Measurements from ENCODE around the gene ADCY1.

ADCY1 gene

DNA sequence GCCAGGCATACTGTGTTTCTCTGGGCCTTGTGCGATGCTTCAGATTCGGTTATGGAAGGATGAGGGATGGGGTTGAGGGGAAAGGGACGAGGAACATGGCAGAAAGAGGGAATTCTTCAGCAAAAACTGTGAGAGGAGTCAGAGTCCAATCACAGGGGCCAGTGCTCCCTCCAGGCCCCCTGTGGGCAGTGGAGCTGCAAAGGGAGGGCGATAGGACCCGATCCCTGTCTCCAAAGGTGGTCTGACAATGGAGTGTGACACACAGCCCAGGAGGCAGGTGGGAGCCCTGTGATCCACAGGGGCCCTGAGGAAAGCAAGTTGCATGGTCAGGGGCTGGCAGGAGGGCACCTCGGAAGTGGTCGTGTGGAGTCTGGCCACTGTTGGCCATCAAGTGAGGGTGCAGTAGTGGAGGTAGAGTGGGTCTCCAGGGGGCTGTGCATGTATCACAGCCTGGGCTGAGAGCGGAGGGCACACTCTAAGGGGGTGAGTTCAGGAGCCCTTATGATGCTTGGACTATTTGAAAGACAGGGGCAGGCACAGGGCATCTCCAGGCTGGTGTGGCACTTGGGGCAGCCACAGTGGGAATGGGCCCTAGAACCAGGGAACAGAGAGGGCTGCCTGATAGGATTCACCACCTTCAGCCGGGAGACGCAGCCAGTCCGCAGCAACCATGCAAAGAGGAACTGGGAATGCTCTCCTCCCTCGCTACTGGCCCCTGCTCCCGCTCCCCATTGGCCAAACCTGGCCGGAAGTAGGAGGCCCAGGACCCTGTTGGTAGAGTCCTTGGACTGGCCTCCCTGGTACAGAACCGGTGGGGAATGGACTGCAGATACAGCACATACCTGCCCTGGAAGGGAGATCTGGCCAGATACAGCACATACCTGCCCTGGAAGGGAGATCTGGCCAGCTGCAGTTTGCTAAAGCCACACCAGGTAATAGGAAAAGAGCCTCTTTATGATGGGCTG is 115.9 kb downstream of the ADCY1 start:
- DNase-seq (ENCODE audit: low read depth in 4 of 4, low spot score in 1 of 4), result no peak

DNA sequence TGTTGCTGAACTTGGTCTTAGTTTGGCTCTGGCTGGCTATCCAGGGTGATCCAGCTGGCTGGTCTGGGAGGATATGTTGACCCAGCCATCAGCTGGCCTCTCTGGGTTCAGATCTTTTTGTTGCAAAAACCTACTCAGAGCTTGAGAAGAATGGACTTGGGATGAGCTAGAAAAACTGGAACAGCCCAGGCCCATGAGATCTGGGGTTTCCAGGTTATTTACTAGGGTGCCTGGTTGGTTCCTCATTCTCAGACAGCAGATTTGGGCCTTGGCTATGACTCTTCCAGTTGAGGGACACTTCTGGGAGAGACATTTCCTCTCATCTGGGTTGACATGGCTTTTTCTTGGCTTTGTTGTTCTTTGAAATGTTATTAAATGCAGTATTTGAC is 116.6 kb downstream of the ADCY1 start:
- no peak for DNase-seq (ENCODE audit: low read depth in 4 of 4, low spot score in 1 of 4)

DNA sequence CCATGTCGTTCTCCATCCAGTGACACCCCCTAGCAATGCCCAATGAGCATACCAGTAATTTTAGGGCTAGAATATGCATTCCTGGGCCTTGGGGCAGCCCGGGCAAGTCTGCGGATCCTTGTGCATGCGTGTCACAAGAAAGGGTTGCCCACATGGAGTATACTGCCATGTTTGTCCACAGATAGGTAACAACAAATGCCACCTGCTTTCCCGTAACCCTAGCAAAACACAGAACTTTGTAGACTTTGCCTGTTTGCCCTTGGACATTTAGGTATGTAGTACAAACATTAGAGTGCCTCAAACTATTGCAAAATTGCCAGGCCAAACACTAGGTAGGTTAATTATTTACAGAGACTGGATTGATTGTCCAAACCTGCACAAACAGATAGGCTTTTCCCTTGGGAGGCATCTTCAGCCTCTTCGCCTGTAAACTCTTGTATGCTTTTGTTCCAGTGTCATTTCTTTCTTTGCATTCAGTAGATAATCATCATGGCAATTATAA is 117.0 kb downstream of the ADCY1 start:
- DNase-seq (ENCODE audit: low read depth in 4 of 4, low spot score in 1 of 4), result no peak

DNA sequence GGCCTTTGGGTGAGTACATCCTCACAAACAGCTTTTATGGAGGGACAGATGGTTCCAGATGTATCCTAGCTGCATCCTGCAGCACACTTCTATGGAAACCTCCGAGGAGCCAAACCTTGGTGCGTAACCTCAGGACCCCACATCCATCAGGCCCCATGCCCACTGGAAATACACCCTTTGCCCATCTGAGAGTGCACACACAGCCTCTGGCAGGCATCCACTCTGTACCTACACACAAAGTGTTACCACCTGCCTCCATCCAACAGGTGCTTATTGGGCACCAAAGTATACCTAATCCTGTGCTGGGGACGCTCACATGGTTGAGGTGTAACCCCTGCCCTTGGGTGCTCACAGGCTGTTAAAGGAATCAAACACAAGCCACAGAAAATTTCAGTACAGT is 117.9 kb downstream of the ADCY1 start:
- no peak for DNase-seq (ENCODE audit: low read depth in 4 of 4, low spot score in 1 of 4)

DNA sequence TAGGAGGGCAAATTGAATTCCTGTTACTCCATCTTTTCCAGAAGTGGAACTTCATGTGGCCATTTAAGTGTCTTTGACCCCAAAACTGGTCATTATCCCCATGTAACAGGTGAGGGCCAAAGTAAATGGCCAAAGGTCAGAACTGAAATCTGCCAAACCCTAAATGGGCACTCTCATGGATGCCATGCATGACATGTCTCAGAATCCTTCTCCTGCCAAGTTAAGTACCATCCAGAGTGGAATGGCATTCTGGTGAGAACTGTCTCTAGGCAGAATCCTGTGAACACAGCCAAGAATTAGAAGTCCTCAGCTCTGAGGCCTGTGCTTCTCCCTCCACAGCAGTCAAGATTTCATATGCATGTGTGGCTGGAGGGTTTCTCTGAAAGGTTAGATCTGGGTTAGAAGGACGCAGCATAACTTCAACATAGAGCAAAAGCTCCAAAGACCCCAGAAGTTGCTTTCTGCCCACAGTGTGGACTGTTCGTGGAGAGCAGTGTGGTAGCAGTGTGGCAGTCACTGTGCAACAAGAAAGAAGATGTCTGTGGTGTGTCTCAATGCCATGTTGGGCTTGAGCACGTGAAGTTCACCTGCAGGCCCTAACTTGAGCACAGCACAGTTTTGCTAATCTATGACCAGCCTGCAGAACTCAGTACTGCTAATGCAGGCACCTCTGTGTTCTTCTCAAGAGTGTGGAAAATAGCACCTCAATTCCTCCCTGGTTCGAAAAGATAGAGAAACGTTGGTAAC is 121.3 kb downstream of the ADCY1 start:
- DNase-seq (ENCODE audit: low read depth in 4 of 4, low spot score in 1 of 4), result no peak

DNA sequence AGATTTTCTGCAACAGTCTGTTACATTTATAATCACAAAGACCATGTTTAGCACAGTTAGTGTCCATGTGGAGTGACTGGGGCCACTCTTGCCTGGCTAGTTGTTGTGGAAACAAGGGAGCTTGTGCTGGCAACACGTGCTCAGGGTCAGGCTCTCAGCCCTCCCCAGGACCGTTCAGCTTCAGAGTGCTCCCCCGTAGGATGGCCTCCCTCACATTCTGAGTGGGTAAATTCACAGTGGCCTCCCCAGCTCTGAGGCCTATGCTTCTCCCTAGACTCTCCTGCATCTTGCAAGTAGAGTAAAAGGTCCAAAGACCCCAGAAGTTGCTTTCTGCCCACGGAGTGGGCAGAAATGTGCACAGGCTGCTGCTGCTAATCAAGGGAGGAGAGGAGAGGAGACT is 122.3 kb downstream of the ADCY1 start:
- DNase-seq (ENCODE audit: low read depth in 4 of 4, low spot score in 1 of 4), result no peak

DNA sequence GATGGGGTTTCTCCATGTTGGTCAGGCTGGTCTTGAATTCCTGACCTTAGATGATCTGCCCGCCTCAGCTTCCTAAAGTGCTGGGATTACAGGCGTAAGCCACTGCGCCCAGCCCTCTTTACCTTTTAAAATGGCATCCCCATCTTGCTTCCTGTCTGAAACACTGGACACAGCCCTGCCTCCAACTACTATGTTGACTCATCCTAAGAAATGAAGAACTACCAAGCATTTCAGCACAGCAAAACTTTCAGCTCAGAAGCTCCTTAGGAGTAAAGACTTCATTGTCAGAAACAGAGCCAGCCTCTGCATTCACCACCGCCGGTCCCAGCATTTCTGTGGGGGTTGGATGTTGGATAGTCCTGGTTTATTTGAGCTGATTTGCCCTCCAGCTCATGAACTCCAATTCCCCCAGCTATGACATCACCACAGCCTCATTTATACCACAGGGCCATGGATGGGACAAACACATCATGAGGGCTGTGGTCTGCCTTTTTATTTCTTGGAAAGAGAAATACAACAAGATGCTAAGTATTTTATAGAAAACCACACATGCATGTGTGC is 123.5 kb downstream of the ADCY1 start:
- no peak for DNase-seq (ENCODE audit: low read depth in 4 of 4, low spot score in 1 of 4)

DNA sequence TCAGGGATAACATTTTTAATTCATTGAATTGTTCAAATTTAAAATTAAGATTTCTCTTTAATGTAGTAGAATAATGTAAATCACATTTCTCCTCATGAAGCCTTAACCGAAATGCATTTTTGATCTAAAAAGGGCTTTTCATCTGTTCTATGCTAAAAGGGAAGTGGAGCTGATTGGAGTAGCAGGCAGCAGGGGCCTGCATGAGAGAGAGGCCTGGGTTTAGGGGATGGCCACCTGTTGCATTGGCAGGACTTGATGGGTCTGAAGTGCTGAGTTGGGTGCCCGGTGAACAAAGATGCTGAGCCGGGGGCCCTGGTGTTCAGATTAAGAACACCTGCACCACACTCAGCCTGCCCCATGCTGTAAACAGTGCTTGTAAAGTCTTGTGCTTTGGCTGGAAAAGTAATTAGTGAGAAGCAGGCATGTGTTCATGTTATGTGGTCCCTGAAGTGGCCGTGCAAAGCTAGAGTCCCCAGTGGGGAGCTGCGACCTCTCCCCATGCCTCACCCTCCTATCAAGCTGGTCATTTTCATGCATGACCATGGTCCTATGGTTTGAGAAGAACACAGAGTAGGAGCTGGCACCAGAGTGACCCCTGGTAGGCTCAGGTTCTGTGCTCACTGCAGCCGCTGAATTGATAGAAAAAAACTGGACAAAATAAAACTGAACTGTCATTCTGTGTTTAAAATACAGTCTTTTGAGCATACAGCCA is 124.3 kb downstream of the ADCY1 start:
- no peak for DNase-seq (ENCODE audit: low read depth in 4 of 4, low spot score in 1 of 4)

DNA sequence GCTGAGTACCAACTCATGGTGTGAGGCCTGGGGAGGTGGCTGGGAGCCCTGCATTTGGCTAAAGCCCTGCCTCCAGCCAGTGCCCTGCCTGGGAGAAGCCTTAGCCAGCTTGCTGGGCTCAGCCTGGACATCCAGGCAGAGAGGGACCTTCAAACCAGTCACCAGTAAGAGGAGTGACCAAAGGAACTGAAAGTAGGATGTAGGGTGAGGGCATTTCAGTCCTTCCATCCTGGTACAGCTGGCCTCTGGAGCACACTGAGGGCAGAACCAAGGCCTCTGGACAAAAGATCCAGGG is 124.8 kb downstream of the ADCY1 start:
- DNase-seq (ENCODE audit: low read depth in 4 of 4, low spot score in 1 of 4), result no peak

DNA sequence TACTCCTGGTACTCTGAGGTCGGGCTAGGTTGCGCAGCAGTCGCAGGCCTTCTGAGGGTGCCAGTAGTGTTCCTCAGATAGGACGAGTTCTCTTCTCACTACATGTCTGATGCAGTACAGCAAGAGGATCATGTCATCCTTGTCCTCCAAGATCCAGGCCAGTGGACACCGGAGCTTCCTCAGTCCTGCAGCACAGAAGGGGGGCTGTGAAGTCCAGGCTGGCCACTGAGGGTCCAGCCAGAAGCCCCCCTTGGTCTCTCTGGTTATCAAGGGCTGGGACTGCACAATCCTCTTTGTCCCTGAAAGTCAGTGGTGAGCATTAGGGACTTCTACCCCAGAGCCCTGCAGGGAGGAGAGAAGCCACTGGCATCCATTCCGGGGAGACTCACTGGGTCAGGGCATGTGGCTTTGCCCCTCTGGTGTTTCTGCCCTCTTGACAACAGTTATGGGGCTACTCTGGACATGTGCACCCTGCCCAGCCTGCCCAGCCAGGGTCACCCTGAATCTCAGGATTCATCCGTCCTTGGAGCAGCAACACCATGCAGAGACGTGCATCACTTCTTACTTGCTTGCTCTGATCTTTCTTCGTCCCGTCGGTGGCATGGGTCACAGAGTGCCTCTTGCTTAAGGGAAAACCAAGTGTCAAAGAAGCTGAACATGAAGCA is 125.7 kb downstream of the ADCY1 start:
- DNase-seq (ENCODE audit: low read depth in 4 of 4, low spot score in 1 of 4), result no peak

DNA sequence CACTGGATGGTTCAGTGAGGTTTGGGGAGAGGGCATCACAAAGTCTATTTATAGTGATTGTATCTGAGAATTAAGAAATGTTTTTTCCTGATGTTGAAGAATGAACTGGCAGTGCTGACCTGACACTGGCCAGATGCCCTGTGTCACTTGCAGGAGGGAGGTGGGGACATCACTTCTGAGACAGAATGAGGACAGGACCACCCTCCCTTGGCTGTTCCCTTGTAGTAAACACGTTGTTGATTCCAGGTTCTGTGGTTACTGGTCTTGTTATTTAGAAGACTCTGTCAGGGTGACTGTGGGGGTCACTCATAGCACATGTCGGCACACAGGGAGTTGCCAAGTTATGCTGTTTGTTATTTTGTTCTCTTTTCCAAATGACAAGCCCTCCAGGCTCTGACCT is 126.4 kb downstream of the ADCY1 start:
- no peak for DNase-seq (ENCODE audit: low read depth in 4 of 4, low spot score in 1 of 4)

DNA sequence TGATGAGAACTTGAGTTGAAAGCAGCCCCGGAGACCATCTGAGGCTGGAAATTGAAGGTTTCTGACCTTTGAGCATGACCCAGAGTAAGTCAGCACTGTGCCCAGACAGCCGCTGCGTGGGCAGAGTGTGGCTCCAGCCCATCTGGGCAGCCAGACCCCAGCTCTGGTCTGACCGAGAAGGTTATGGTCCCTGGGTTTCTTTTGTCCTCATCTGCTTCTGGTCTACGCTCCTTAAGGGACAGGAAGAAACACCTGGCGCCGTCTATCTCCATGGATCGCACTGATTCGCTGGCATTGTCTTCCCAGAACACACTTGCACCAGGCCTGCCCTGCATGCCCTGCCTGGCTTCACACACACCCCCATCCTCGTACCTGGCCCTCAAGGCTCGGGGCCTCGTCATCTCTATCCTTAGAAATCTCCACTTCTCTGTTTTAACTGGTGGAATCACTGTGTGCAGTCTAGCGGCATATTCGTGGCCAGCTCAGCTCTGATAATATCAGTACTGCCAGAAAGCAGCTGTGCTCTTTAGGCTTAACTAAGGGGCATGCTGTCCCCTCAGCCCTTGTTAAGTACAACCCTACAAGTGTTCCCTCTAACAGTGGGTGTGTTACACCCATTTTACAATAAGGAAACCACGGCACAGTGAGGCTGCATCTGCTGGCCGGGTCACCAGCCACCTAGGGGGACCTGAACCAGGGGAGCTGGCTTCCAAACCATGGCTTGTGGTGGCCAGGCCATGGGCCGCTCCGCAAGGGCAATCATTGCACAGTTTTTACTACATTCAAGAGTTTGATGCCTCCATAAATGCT is 127.7 kb downstream of the ADCY1 start:
- DNase-seq (ENCODE audit: low read depth in 4 of 4, low spot score in 1 of 4), result no peak

DNA sequence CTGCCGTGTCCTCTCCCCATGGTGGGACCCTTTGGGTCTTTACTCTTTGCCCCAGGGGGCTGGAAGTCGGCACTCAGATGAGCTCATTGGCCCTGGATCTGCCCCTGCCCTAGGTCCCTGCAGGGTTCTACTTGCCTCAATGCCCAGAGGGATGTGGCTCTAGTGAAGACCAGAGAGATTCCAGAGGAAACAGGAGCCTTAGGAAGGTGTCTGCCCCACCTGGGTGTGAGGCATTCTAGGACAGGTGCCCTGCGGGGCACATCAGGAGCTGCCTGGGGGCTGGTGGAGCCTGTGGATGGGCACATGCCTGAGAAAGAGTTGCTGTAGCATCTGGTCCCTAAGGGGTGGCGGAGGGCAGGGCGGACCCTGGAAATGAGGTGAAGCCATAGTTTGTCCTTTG is 128.6 kb downstream of the ADCY1 start:
- DNase-seq (ENCODE audit: low read depth in 4 of 4, low spot score in 1 of 4), result no peak

DNA sequence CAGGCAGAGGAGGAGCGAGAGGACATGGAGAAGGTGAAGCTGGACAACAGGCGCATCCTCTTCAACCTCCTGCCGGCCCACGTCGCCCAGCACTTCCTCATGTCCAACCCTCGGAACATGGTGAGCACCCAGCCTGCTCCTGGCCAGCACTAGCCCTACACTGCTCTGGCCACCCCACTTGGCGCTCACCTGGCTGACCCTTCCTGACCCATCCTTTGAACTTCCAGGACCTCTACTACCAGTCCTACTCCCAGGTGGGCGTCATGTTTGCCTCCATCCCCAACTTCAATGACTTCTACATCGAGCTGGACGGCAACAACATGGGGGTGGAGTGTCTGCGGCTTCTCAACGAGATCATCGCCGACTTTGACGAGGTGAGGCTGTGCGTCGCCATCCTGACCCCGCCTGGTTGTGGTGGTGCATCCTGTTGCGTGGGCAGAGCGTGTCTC is 129.2 kb downstream of the ADCY1 start:
- DNase-seq (ENCODE audit: low read depth in 4 of 4, low spot score in 1 of 4), result no peak

DNA sequence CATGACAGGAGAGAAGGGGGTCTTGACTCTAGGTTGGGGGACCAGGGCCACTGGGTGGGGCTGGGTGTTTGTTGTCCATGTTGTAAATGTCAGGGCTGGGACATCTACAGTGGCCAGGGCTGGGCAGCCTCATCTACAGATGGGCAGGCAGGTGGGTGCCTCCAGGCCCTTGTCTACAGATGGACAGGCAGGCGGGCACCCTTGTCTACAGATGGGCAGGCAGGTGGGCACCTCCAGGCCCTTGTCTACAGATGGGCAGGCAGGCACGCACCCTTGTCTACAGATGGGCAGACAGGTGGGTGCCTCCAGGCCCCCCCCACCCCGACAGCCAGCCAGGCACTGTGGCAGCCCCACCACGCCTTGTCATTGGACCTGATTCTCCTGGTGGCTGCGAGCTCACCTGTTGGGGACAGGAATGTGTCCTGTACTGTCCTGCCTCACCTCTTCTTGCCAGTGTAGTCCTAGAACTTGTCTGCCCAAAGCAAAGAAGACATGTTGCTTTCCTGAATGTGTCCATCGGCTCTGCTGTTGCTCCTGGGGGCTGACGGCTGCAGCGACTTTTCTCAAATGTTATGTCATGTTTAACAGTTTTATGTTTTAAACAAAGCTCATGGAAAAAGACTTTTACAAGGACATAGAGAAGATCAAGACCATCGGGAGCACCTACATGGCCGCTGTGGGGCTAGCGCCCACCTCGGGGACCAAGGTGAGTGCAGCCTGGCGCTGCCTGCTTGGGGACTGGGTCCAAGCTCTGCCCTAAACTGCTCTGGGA is 129.9 kb downstream of the ADCY1 start:
- DNase-seq (ENCODE audit: low read depth in 4 of 4, low spot score in 1 of 4), result no peak

DNA sequence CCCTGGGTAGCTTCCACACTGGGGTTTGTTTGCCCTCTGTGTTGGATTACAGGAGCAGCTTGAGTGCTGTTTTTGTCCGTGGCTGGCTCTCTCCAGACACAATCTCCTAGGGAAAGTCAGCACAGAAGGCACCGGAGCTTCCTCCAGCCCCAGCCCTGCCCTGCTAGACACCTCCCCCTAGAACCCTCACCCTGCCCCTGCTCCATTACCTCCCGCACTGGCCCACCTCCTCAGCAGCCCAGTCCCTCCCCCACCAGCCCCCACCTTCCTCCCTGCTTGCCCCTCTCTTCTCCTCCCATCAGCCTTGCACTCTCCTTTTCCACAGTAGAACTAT is 130.5 kb downstream of the ADCY1 start:
- no peak for DNase-seq (ENCODE audit: low read depth in 4 of 4, low spot score in 1 of 4)

DNA sequence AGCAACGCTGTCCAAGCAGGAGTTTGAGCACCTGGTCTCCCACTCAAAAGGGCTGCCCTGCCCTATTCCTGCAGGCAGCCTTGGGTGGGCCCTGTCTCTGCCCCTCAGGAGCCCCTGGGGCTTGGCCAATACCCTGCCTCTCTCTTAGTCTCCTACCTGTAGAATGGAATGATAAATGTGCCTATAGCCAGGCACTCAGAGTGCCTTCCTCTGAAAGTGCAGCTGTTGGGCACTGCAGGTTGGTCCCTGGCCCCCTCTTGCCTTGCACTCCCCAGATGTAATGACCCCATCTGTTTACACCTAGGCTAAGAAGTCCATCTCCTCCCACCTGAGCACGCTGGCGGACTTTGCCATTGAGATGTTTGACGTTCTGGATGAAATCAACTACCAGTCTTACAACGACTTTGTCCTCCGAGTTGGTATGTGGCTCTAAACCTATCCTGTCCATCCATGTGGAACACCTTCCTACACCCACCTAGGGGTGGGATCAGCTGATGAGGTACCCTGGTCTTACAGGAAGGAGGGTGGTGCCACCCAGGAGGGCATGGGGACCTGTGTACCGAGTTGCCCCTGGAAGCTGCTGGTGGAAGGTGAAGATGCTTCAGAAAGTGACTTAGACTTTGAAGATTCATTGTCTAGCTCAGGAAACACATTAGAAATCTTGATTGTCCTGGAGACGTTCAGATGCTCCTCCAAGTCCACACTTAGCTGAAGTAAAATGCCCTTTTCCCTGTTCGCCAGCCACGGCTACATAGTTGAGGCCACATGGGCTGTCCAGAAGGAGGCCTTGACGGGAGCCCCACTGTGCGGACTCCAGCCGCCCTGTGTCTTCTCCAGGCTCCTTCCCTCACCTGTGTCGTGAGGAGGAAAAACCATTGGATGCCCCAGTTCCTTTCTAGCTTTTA is 134.1 kb downstream of the ADCY1 start:
- no peak for DNase-seq (ENCODE audit: low read depth in 4 of 4, low spot score in 1 of 4)
